CD4-positive, alpha-beta T cell treated with Interleukin-4 for 1 hour (primary cell): ENCODE data around the gene MAB21L3.

Experiments
- DNase-seq, 2 donors: peaks; one replicate each; pipeline ENCODE4 v3.0.0-alpha.2; 2020 to 2022

MAB21L3 gene

DNA sequence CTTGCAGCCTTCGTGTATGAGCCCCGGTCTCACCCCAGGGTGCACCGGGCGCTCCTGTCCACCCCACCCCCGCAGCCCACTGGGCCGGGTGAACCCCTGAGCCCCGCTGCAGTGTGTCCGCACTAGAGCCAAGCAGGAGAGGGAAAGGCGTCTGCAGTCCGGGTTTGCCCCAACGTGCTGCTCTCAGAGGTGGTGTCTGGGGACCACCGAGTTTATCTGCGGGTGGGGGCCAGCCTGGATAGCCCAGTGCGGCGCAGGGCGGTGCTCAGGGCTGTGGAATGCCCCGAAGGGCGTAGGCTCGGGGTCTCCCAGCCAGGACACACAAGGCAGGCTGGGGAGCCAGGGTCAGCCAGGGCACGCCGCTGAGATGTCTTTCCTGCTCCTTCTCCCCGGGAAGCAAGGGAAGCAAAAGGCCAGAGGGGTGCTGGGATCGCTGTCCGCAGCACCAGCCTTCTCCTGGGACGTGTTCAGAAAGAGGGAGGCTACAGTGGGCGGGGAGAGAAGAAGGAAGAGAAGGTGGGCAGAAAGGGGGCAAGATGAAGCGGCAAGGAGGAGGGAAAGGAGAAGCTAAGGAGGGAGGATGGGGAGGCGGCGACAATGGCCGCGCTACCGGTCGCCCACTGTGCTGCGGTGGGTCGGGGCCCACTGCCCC is 56.6 kb downstream of the MAB21L3 start:
- no peak for DNase-seq

GRCh38 chr1:116168277-116169032 is 57.3 kb downstream of the MAB21L3 start:
- peak; percentile 83 to 85 for DNase-seq

GRCh38 chr1:116169898-116170297 is 58.7 kb downstream of the MAB21L3 start:
- DNase-seq, result no peak

GRCh38 chr1:116170721-116171589 is 59.8 kb downstream of the MAB21L3 start:
- no peak for DNase-seq

GRCh38 chr1:116172666-116173065 is 61.5 kb downstream of the MAB21L3 start:
- no peak for DNase-seq

DNA sequence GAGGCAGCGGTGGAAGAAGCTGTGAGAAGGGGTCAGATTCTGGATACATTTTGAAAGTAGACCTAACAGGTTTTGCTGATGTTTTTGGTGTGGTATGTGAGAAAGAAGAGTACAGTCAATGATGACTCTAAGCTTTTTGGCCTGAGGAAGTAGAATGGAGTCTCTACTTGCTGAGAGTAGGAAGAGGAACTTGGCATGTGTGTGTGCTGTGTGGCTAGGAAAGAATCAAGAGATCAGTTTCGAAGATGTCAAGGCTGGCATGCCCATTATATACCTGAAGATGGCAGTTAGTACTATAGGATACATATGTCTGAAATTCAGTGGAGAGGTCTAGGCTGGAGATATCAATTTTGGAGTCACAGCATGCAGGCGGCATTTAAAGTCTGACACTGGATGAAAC is 64.4 kb downstream of the MAB21L3 start:
- DNase-seq, result no peak

DNA sequence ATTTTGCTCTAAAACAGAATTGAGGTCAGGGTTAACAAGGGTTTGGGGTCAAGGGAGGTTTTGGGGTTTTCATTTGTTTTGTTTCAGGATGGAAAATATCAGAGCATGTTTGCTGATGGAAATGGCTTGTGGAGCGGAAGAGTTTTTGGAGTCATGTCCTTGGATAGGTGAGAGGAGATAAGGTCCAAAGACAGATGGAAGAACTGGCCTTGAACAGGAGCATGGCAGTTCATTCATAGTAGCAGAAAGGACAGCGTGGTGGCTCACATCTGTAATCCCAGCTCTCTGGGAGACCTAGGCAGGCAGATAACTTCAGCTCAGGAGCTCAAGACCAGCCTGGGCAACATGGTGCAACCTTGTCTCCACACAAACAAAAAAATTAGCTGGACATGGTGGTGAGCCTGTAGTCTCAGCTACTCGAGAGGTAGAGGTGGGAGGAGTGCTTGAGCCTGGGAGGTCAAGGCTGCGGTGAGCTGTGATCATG is 65.1 kb downstream of the MAB21L3 start:
- DNase-seq, result no peak

GRCh38 chr1:116177861-116178260 is 66.7 kb downstream of the MAB21L3 start:
- no peak for DNase-seq

GRCh38 chr1:116178837-116179236 is 67.6 kb downstream of the MAB21L3 start:
- DNase-seq, result no peak

GRCh38 chr1:116179419-116179818 is 68.2 kb downstream of the MAB21L3 start:
- no peak for DNase-seq

DNA sequence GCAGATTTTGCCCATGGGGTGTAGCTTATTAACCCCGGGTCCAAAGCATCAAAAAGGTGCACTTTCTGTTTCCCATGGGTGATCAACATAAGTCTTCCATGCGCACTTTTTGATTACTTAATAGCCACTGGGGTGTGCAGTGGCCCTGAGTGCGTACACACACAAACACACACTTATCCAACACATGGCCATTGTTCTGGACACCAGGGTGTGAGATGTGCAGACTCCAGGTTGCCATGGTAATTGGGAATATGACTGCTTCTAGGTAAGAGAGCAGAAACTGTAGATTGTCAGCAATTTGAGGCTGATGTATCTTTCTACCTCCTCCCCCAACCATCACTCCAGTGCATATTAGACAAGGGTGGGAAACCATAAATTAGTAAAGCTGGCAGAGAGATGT is 68.8 kb downstream of the MAB21L3 start:
- DNase-seq, result no peak

DNA sequence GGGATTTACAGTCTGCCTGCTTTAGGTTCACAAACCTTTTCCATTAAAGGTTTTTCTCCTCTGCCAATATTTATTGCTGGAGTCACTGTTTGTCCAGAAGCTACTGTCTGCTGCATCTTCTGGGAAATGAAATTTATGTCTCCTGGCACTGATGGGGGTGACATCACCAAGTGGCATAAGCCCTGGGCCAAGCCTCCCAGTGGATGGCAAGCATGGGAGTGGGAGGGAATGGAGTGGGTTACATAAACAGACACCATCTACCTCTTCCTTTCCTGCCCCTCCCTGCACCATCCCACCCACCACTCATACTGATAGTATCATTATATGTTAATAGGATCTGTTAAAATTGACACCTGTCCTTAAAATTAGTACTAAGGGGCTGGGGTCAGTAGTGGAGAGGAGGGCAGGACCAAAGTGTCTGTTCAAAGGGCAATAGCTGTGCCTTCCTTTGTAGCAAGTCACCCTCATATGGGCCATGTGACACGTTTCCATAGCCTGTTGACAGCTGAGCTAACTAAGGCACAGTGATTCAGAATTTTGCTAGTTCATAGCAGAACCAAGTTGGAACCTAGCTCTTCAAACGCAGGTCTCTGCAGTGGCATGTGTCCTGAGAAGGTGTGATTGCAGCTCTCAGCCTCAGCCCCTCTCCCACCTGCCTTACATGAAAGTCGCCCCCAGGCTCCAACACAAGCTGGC is 71.0 kb downstream of the MAB21L3 start:
- DNase-seq, result no peak
